HG02981 (cell line): ENCODE results near the gene RPP38.

ENCODE experiments used
- ATAC-seq: cut with Tn5 transposase; IDR thresholded peaks from one replicate; pipeline ENCODE4 v1.9.1; 2021; ENCODE audit warnings: mild to moderate bottlenecking, moderate library complexity; ENCODE audit not compliant: unreplicated experiment

Gene RPP38, protein sequence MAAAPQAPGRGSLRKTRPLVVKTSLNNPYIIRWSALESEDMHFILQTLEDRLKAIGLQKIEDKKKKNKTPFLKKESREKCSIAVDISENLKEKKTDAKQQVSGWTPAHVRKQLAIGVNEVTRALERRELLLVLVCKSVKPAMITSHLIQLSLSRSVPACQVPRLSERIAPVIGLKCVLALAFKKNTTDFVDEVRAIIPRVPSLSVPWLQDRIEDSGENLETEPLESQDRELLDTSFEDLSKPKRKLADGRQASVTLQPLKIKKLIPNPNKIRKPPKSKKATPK

GRCh38 chr10:15097011-15097812 is at the start of gene RPP38:
TSS of gene RPP38 (plus strand) at chr10:15097355. CDS start at chr10:15103315, 5,960 bp downstream.
- ATAC-seq, result peak; percentile 74

- no peak for ATAC-seq
Measured at GRCh38 chr10:15049533-15049932, 47.6 kb upstream of the RPP38 start.

- no peak for ATAC-seq
Measured at GRCh38 chr10:15052121-15052520, 45.0 kb upstream of the RPP38 start.

DNA sequence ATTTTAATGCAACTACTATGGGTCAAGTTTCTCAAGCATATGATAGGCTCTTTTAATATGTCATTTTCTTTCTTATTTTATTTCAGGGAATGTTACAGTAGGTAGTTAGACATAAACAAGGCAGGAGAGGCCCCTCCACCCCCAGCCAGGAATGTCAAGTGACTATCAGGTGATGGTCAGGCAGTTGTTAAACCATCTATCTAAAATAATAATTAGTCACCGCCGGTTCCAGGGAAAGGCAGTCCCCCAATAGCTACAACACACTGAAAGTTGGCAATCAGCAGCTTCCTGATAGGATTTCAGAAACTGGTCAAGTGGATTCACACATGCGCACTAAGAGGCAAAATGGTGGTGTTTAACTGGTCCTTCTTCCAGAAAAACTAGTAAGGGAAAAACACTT is 44.1 kb upstream of the RPP38 start:
- no peak for ATAC-seq

GRCh38 chr10:15058689-15059088 is 38.5 kb upstream of the RPP38 start:
- ATAC-seq, result no peak

DNA sequence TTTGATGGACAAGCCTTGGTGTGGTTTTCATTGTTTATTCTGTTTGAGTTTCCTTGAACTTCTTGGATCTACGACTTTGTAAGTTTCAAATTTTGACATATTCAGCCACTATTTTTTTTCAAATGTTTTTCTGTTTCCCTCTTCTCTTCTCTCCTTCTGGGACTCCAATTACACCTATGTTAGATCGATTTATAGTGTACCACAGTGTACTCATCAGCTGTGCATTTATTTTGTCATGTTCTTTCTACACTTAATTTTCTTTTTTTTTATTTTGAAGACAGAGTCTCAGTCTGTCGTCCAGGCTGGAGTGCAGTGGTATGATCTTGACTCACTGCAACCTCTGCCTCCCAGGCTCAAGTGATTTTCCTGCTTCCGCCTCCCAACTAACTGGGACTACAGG is 37.2 kb upstream of the RPP38 start:
- no peak for ATAC-seq

DNA sequence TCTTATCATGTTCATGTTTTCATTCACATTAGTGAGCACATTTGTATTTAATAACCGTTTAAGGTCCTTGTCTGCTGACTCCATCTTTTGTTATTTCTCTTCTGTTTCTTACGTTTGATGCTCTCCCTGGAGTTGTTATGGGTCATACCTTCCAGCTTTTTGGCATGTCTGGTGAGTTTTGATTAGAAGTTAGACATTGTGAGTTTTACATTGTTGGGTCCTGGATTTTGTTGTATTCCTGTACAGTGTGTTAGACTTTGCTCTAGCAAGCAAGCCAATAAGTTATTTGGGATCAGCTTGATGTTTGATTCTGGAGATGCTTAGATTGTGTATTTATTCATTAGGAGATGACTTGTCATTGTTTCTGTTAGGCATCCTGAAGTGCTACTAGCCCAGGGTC is 36.5 kb upstream of the RPP38 start:
- no peak for ATAC-seq

- no peak for ATAC-seq
Measured at GRCh38 chr10:15067154-15067553, 30.0 kb upstream of the RPP38 start.

DNA sequence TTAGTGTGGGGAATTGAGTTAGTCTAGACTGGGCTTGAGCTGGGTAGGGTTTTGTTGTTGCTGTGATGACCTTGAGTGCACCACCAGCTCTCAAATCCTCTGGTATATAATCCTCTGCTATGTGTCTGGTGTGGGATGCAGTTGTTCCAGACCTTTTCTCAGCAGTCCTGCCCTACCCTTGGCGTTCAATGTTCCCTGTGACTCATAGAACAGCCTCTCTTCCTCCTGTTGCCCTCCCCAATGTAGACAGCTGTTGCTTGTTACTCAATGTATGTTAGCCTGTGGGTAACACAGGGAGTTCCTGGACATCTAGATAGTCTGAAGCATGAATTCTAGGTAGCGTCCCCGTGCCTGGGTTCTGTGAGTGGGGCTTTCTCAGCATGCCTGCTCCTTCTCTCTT is 28.4 kb upstream of the RPP38 start:
- no peak for ATAC-seq

DNA sequence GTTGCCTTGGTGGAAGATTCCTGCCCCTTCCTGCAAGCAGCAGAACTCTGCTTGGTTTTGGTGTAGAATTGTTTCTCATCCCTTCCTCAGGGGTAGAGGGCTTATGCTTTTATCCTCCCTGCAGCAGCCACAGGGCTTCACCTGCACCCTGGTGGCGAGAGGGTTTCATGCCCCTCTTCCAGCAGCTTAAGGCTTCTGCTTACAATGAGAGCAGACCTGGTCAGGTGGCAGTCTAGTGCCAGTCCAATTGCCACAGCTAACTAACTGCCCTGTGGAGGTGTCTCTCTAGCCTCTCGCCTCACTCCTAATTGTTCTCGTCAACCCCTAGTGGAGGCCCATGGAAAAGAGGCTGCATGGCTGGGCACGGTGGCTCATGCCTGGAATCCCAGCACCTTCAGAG is 27.9 kb upstream of the RPP38 start:
- ATAC-seq, result no peak

- no peak for ATAC-seq
Measured at GRCh38 chr10:15072358-15072757, 24.8 kb upstream of the RPP38 start.

GRCh38 chr10:15075421-15075820 is 21.7 kb upstream of the RPP38 start:
- ATAC-seq, result no peak

DNA sequence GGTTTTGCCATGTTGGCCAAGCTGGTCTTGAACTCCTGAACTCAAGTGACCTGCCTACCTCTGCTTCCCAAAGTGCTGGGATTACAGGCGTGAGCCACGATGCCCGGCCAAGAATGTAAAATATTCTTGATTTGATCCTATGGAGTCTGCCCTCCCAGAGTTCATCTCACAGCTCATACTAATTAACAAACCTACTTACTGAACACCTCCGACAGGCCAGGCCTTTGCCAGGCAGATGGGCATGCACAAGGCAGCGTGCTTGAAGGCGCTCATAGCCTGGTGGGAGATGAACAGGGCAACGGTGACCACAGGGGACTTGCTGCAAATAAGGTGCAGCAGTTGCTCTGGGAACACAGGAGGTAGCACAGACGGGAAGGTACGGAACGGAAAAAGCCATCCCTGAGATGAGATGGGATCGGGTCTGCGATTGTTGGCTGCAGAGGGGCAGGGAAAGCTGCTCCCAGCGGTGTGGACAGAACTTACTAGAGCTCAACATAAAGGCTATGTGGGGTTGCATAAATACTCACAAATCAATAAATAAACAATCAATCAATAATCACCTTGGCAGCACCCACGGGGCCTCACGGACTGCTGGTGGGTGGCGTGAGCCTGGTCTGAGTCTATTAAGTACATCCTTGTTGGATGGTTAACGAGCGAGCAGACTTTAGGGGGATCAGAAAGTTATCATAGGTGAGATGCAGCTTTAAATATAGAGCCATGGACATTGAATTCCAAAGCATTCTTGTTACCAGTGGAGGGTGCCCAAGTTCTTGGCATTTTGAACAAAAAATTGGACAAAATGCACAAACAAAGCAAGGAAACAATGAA is 13.3 kb upstream of the RPP38 start:
- no peak for ATAC-seq

DNA sequence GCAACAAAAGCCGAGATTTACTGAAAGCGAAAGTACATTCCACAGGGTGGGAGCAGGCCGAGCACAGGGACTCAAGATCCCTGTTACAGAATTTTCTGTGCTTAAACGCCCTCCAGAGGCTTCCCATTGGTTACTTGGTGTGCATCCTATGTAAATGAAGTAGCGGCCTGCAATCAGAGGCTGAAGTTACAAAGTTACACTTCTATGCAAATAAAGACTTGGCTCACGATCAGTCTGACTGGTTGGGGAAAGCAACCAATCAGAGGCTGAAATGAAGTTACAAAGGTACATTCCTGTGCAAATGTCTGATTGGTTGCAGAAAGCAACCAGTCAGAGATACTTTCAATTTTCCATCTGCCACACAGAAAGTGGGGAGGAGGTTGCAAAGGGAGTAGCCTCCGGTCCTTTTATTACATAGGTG is 12.6 kb upstream of the RPP38 start:
- ATAC-seq, result no peak

- peak; percentile 99 for ATAC-seq
Measured at GRCh38 chr10:15088428-15089261, 8.5 kb upstream of the RPP38 start, which contains the start of gene ACBD7. TSS of gene ACBD7 (minus strand) at chr10:15088776. CDS start at chr10:15088728, 48 bp downstream.

- no peak for ATAC-seq
Measured at GRCh38 chr10:15091418-15091817, 5.7 kb upstream of the RPP38 start.

GRCh38 chr10:15092855-15093408 is 4.2 kb upstream of the RPP38 start:
- no peak for ATAC-seq

GRCh38 chr10:15096661-15097010 is 519 bp upstream of the RPP38 start:
- peak; percentile 21 for ATAC-seq

- no peak for ATAC-seq
Measured at GRCh38 chr10:15099886-15100285, 2.7 kb downstream of the RPP38 start.

DNA sequence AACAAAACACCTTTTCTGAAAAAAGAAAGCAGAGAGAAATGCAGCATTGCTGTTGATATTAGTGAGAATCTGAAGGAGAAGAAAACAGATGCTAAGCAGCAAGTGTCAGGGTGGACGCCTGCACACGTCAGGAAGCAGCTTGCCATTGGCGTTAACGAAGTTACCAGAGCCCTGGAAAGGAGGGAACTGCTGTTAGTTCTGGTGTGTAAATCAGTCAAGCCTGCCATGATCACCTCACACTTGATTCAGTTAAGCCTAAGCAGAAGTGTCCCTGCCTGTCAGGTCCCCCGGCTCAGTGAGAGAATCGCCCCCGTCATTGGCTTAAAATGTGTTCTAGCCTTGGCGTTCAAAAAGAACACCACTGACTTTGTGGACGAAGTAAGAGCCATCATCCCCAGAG is 6.4 kb downstream of the RPP38 start:
- ATAC-seq, result no peak
